ENCODE results near the gene FUCA2.
"Not testable (repeated sequence)": the region's sequence is repeated elsewhere in the genome, so short reads cannot be mapped to it uniquely, and the experiment has no call there.

Gene FUCA2

GRCh38 chr6:143451531-143451930, 60.0 kb downstream of the FUCA2 start:
- peak; percentile 35 for DNase-seq (ENCODE audit: low read depth)
- peak overlapping the region; percentile 98 for H3K4me3 ChIP-seq (ENCODE audit: low read length)
- TF ChIP-seq CTCF (conservative IDR thresholded peaks at IDR 0.05; ENCODE audit: low read length), result no peak

- peak; percentile 95 for DNase-seq (ENCODE audit: low read depth)
- TF ChIP-seq CTCF (conservative IDR thresholded peaks at IDR 0.05; ENCODE audit: low read length), result no peak
- H3K4me3 ChIP-seq (ENCODE audit: low read length), result peak within 1 kb of the TSS; percentile 98
Observed at GRCh38 chr6:143450453-143451371, 60.8 kb downstream of the FUCA2 start, which contains the start of the genes ADAT2 and PEX3. Gene ADAT2, minus strand, starts transcription at chr6:143450695. Its CDS starts 37 bp downstream, at chr6:143450658. Gene PEX3, plus strand, starts transcription at chr6:143450805. Its CDS starts 238 bp downstream, at chr6:143451043.

DNA sequence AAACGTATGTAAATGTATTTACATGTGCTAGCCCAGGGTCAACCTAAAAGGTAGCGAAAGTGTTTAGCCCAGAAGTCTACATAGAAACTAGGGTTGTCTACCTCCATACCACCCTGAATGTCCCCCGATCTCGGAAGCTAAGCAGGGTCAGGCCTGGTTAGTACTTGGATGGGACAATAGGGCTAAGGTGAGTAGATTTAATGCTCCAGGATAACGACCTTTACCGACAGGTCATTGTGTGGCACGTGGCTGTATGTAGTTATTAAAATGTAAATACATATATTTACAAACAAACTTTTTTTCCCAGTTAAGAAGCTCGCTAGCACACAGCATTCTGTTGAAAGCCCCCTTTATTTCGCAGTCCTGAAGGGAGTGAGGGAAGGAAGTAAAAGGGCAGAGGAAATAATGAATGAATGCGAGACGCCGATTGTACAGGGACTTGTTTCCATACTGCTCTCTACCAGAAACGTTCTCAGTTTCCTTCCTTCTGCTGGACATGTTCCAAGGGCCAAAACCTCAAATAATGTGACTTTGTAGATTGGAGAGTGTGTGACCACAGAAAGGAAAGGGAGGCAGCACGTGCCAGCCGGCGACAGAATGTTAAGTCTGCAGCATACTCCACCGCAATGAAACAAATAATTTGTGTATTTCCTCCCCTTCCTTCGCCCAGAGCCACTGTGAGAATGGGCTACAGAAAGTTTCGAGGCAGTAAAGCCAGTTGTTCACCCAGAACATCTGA, 61.6 kb downstream of the FUCA2 start:
- DNase-seq (ENCODE audit: low read depth), result peak; percentile 16
- TF ChIP-seq CTCF (conservative IDR thresholded peaks at IDR 0.05; ENCODE audit: low read length), result no peak
- peak overlapping the region; percentile 98 for H3K4me3 ChIP-seq (ENCODE audit: low read length)

DNA sequence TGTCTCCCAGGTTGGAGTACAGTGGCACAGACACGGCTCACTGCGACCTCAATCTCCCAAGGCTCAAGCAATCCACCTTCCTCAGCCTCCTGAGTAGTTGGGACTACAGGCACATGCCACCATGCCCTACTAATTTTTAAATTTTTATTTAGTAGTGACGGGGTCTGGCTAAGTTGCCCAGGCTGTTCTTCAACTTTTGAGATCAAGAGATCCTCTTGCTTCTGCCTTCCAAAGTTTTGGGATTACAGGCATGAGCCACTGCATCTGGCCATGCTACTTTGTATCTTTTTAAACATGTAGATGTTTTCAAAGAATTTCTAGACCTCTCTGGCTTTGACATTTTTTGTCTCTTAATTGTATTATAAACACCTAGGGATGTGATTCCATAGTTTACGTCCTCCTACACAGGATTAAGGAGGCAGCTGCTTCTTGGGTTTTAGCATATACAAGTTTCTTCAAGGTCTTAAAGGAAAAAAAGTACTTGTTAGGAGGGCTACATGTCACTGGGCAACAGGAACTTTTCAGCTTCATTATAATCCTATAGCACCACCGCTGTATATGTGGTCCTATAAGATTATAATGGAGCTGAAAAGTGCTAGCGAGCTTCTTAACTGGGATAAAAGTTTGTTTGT, 62.3 kb downstream of the FUCA2 start:
- H3K4me3 ChIP-seq (ENCODE audit: low read length), result peak overlapping the region; percentile 98
- TF ChIP-seq CTCF (conservative IDR thresholded peaks at IDR 0.05; ENCODE audit: low read length), result no peak
- no peak for DNase-seq (ENCODE audit: low read depth)

GRCh38 chr6:143447865-143448264, 63.7 kb downstream of the FUCA2 start:
- H3K4me3 ChIP-seq (ENCODE audit: low read length); DNase-seq (ENCODE audit: low read depth): not testable (repeated sequence)

All from AG10803 (cell line).